ENCODE measurements around the gene CBLC.

The CBLC gene

GRCh38 chr19:44839276-44839675 lies 61.6 kb downstream of the CBLC start:
- Histone ChIP-seq H3K4me2 (ENCODE audit: low read depth, low read length, poor library complexity, severe bottlenecking) (no peak overlapping the region), H3K9me2 (replicated peaks; ENCODE audit: insufficient read depth, low read length) (no peaks in the 10 kb centered on the region), H3K4me3 (ENCODE audit: insufficient read depth, low read length, poor library complexity, severe bottlenecking) (no peak overlapping the region), H4K20me1 (ENCODE audit: low read depth, low read length) (no peaks in the 10 kb centered on the region), H3K79me2 (ENCODE audit: insufficient read depth, low read length) (no peaks in the 10 kb centered on the region), H3K27ac (ENCODE audit: low read depth, low read length) (no peak overlapping the region), H3K36me3 (ENCODE audit: low read length) (no peaks in the 10 kb centered on the region), H2AFZ (ENCODE audit: low read depth, low read length, severe bottlenecking) (no peak overlapping the region), H3K9me3 (ENCODE audit: insufficient read depth, low read length) (no peaks in the 10 kb centered on the region), H3K9ac (ENCODE audit: low read length) (no peak overlapping the region), H3K27me3 (ENCODE audit: low read length) (no peaks in the 10 kb centered on the region), H3F3A (ENCODE audit: insufficient read depth) (no peaks in the 10 kb centered on the region)
- TF ChIP-seq, protein P1, sequence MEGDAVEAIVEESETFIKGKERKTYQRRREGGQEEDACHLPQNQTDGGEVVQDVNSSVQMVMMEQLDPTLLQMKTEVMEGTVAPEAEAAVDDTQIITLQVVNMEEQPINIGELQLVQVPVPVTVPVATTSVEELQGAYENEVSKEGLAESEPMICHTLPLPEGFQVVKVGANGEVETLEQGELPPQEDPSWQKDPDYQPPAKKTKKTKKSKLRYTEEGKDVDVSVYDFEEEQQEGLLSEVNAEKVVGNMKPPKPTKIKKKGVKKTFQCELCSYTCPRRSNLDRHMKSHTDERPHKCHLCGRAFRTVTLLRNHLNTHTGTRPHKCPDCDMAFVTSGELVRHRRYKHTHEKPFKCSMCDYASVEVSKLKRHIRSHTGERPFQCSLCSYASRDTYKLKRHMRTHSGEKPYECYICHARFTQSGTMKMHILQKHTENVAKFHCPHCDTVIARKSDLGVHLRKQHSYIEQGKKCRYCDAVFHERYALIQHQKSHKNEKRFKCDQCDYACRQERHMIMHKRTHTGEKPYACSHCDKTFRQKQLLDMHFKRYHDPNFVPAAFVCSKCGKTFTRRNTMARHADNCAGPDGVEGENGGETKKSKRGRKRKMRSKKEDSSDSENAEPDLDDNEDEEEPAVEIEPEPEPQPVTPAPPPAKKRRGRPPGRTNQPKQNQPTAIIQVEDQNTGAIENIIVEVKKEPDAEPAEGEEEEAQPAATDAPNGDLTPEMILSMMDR (IDR thresholded peaks at IDR 0.05; ENCODE audit: insufficient read depth, low read length, poor library complexity, severe bottlenecking) = no peak
- TF ChIP-seq EZH2phosphoT487 (conservative IDR thresholded peaks at IDR 0.05; ENCODE audit: low read length) = no peak

DNA sequence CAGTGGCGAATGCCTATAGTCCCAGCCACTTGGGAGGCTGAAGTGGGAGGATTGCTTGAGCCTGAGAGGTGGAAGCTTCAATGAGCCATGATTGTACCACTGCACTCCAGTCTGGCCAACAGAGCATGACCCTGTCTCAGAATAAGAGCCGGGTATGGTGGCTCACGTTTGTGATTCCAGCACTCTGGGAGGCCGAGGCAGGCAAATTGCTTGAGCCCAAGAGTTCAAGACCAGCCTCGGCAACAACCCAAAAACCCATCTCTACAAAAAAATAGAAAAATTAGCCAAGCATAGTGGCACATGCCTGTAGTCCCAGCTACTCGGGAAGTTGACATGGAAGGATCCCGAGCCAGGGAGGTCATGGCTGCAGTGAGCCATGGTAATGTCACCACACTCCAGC lies 63.1 kb downstream of the CBLC start:
- TF ChIP-seq, protein P1 (IDR thresholded peaks at IDR 0.05; ENCODE audit: insufficient read depth, low read length, poor library complexity, severe bottlenecking) = no peak
- no peak for TF ChIP-seq EZH2phosphoT487 (conservative IDR thresholded peaks at IDR 0.05; ENCODE audit: low read length)
- H3K9me2 ChIP-seq (replicated peaks; ENCODE audit: insufficient read depth, low read length) = no peaks in the 10 kb centered on the region
- H3F3A ChIP-seq (ENCODE audit: insufficient read depth) = no peaks in the 10 kb centered on the region
- no peak overlapping the region for H3K4me3 ChIP-seq (ENCODE audit: insufficient read depth, low read length, poor library complexity, severe bottlenecking)
- H2AFZ ChIP-seq (ENCODE audit: low read depth, low read length, severe bottlenecking) = no peak overlapping the region
- H3K4me2 ChIP-seq (ENCODE audit: low read depth, low read length, poor library complexity, severe bottlenecking) = no peak overlapping the region
- H3K79me2 ChIP-seq (ENCODE audit: insufficient read depth, low read length) = no peaks in the 10 kb centered on the region
- H3K9ac ChIP-seq (ENCODE audit: low read length) = no peak overlapping the region
- H3K9me3 ChIP-seq (ENCODE audit: insufficient read depth, low read length) = no peaks in the 10 kb centered on the region
- no peaks in the 10 kb centered on the region for H3K27me3 ChIP-seq (ENCODE audit: low read length)
- H4K20me1 ChIP-seq (ENCODE audit: low read depth, low read length) = no peaks in the 10 kb centered on the region
- H3K36me3 ChIP-seq (ENCODE audit: low read length) = no peaks in the 10 kb centered on the region
- H3K27ac ChIP-seq (ENCODE audit: low read depth, low read length) = no peak overlapping the region

DNA sequence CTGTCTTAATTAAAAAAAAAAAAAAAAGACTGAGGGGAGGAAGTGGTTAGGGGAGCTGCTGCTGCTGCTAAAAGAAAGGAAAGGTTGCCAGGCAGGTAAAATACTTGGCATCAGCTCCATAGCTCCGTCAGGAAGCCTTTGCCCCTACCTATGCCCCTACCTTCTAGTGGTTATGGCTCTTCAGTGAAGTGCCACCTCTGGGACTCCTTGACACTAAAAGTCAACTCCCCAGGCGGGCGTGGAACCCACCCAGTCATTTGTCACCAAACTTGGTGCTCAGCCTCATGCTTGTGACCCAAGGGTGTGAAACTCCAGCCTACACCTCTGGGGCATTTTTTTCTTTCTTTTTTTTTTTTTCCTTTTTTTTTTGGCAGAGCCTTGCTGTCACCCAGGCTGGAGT lies 63.5 kb downstream of the CBLC start:
- TF ChIP-seq, protein P1 (IDR thresholded peaks at IDR 0.05; ENCODE audit: insufficient read depth, low read length, poor library complexity, severe bottlenecking) = no peak
- no peak for TF ChIP-seq EZH2phosphoT487 (conservative IDR thresholded peaks at IDR 0.05; ENCODE audit: low read length)
- no peak overlapping the region for H2AFZ ChIP-seq (ENCODE audit: low read depth, low read length, severe bottlenecking)
- no peak overlapping the region for H3K27ac ChIP-seq (ENCODE audit: low read depth, low read length)
- no peak overlapping the region for H3K9ac ChIP-seq (ENCODE audit: low read length)
- no peaks in the 10 kb centered on the region for H3K9me2 ChIP-seq (replicated peaks; ENCODE audit: insufficient read depth, low read length)
- H3K79me2 ChIP-seq (ENCODE audit: insufficient read depth, low read length) = no peaks in the 10 kb centered on the region
- no peaks in the 10 kb centered on the region for H3F3A ChIP-seq (ENCODE audit: insufficient read depth)
- no peak overlapping the region for H3K4me2 ChIP-seq (ENCODE audit: low read depth, low read length, poor library complexity, severe bottlenecking)
- no peaks in the 10 kb centered on the region for H3K9me3 ChIP-seq (ENCODE audit: insufficient read depth, low read length)
- no peaks in the 10 kb centered on the region for H3K27me3 ChIP-seq (ENCODE audit: low read length)
- H4K20me1 ChIP-seq (ENCODE audit: low read depth, low read length) = no peaks in the 10 kb centered on the region
- no peak overlapping the region for H3K4me3 ChIP-seq (ENCODE audit: insufficient read depth, low read length, poor library complexity, severe bottlenecking)
- no peaks in the 10 kb centered on the region for H3K36me3 ChIP-seq (ENCODE audit: low read length)

- TF ChIP-seq, protein P1 (IDR thresholded peaks at IDR 0.05; ENCODE audit: insufficient read depth, low read length, poor library complexity, severe bottlenecking) = no peak
- no peak for TF ChIP-seq EZH2phosphoT487 (conservative IDR thresholded peaks at IDR 0.05; ENCODE audit: low read length)
- no peak overlapping the region for H3K9ac ChIP-seq (ENCODE audit: low read length)
- peak overlapping the region; percentile 32 for H2AFZ ChIP-seq (ENCODE audit: low read depth, low read length, severe bottlenecking)
- no peaks in the 10 kb centered on the region for H3K9me3 ChIP-seq (ENCODE audit: insufficient read depth, low read length)
- peak overlapping the region; percentile 51 for H3K4me2 ChIP-seq (ENCODE audit: low read depth, low read length, poor library complexity, severe bottlenecking)
- no peaks in the 10 kb centered on the region for H3K36me3 ChIP-seq (ENCODE audit: low read length)
- H3K79me2 ChIP-seq (ENCODE audit: insufficient read depth, low read length) = no peaks in the 10 kb centered on the region
- no peak overlapping the region for H3K27ac ChIP-seq (ENCODE audit: low read depth, low read length)
- H3K4me3 ChIP-seq (ENCODE audit: insufficient read depth, low read length, poor library complexity, severe bottlenecking) = no peak overlapping the region
- H3F3A ChIP-seq (ENCODE audit: insufficient read depth) = no peaks in the 10 kb centered on the region
- H3K27me3 ChIP-seq (ENCODE audit: low read length) = no peaks in the 10 kb centered on the region
- H4K20me1 ChIP-seq (ENCODE audit: low read depth, low read length) = no peaks in the 10 kb centered on the region
- no peaks in the 10 kb centered on the region for H3K9me2 ChIP-seq (replicated peaks; ENCODE audit: insufficient read depth, low read length)
Observed at GRCh38 chr19:44845286-44845611, 67.6 kb downstream of the CBLC start.

Measured in SU-DHL-6 (cell line).